ENCODE measurements around the gene UBALD1. TPM values are rescaled to one million over a fixed set of nuclear protein-coding genes. Genes with fewer than 3 reads are reported as not detected.
A peak's percentile ranks its signal among the peaks of the same experiment; 100 is the strongest.

UBALD1 gene
- total RNA-seq, 1 donor from 2014 or later, result 0.97 TPM

DNA sequence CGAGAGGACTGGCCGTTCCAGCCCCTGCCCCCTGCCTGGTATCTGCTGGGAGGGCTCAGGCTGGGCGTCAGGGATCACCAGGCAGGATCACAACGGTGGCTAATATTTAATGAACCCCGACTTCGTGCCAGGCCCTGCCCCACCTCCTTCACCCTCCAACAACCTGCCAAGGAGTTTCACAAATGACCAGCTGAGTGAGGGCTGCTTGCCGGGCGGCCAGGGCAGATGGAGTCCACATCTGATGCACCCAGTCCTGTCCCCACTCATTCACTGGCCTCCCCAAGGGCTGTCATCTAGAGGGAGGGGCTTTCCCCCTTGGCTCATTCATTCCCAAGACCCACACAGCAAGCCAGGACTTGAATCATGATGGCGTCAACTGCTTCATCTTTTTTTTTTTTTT lies 17.5 kb downstream of the UBALD1 start:
- no peak overlapping the region for H3K9ac ChIP-seq
- H3K36me3 ChIP-seq, result no peaks in the 10 kb centered on the region
- H3K4me1 ChIP-seq, result peaks cover 22% of the 10 kb centered on the region
- TF ChIP-seq EZH2phosphoT487 (IDR thresholded peaks at IDR 0.05), result no peak
- TF ChIP-seq, protein P1, sequence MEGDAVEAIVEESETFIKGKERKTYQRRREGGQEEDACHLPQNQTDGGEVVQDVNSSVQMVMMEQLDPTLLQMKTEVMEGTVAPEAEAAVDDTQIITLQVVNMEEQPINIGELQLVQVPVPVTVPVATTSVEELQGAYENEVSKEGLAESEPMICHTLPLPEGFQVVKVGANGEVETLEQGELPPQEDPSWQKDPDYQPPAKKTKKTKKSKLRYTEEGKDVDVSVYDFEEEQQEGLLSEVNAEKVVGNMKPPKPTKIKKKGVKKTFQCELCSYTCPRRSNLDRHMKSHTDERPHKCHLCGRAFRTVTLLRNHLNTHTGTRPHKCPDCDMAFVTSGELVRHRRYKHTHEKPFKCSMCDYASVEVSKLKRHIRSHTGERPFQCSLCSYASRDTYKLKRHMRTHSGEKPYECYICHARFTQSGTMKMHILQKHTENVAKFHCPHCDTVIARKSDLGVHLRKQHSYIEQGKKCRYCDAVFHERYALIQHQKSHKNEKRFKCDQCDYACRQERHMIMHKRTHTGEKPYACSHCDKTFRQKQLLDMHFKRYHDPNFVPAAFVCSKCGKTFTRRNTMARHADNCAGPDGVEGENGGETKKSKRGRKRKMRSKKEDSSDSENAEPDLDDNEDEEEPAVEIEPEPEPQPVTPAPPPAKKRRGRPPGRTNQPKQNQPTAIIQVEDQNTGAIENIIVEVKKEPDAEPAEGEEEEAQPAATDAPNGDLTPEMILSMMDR (IDR thresholded peaks at IDR 0.05), result no peak
- TF ChIP-seq EZH2 (IDR thresholded peaks at IDR 0.05), result no peak
- no peaks in the 10 kb centered on the region for H3K9me3 ChIP-seq (ENCODE audit: low read depth)
- no peak overlapping the region for H3K4me2 ChIP-seq
- Mint-ChIP-seq H3K27ac (no peak overlapping the region), H3K27me3 (ENCODE audit: insufficient read depth, low read depth) (peaks cover 17% of the 10 kb centered on the region), H3K9me3 (no peaks in the 10 kb centered on the region), H3K4me1 (peaks cover 14% of the 10 kb centered on the region), H3K4me3 (no peak overlapping the region), H3K36me3 (no peaks in the 10 kb centered on the region)
- DNase-seq (ENCODE audit: low spot score), result no peak
- H3K27me3 ChIP-seq, result no peaks in the 10 kb centered on the region
- no peak overlapping the region for H2AFZ ChIP-seq (replicated peaks)
- no peak overlapping the region for H3K27ac ChIP-seq
- peaks cover 9% of the 10 kb centered on the region for H3F3A ChIP-seq (ENCODE audit: low read depth)
- H4K20me1 ChIP-seq (ENCODE audit: low read depth), result no peaks in the 10 kb centered on the region
- no peak overlapping the region for H3K4me3 ChIP-seq
- H3K79me2 ChIP-seq (ENCODE audit: low read depth), result no peaks in the 10 kb centered on the region

DNA sequence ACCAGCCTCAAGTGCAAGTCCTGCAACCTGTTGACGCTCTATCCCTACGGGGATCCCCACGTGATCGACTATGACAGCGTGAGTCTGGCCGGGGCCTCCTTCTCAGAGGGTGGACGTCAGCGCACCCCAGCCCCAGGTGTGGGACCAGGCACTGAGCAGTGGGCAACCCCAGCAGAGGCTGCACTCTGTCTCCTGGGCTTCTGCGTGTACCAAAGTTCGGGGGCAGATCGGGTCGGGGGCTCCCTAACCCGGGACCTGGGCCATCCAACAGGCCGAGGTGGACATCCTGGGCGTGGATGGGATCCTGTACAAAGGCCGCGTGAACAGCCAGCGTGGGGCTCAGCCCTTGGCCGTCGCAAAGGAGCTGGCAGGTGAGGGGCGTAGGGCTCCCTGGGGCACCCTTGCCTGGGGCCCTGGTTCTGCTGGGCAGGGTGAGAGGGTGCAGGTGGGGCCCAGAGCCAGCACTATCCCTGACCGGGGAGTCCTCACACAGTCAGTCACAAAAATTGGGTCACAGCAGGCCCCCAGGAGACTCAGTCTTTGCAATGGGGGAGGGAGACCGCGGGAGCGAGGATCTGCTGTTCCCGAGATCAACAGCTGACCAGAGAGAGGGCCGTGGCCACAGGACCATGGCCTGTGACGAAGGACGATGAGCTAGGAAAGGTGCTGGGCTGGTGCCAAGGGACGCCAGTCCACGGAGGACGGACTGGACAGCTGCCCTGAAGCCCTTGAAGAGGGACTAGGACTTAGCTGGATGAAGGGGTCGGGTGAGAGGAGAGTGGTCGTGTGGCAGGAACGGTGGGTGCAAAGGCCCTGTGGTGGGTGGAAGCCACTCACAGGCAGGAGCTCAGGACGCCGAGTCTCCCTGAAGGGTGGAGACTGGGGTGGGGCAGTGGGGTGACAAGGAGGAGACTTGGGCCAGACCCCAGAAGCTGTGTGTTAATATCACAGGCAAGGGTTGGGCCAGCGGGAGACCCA lies 20.0 kb downstream of the UBALD1 start:
- TF ChIP-seq, protein P1 (IDR thresholded peaks at IDR 0.05), result no peak
- TF ChIP-seq EZH2 (IDR thresholded peaks at IDR 0.05) (no peak), EZH2phosphoT487 (IDR thresholded peaks at IDR 0.05) (no peak)
- H3K4me3 ChIP-seq, result no peak overlapping the region
- no peaks in the 10 kb centered on the region for H3K9me3 ChIP-seq (ENCODE audit: low read depth)
- Mint-ChIP-seq H3K4me3 (no peak overlapping the region), H3K9me3 (no peaks in the 10 kb centered on the region), H3K27ac (peak overlapping the region; percentile 24), H3K36me3 (no peaks in the 10 kb centered on the region), H3K4me1 (peaks cover 7% of the 10 kb centered on the region), H3K27me3 (ENCODE audit: insufficient read depth, low read depth) (peaks cover 14% of the 10 kb centered on the region)
- no peak overlapping the region for H3K9ac ChIP-seq
- H3K4me1 ChIP-seq, result peaks cover 9% of the 10 kb centered on the region
- no peaks in the 10 kb centered on the region for H3F3A ChIP-seq (ENCODE audit: low read depth)
- H2AFZ ChIP-seq (replicated peaks), result no peak overlapping the region
- no peaks in the 10 kb centered on the region for H4K20me1 ChIP-seq (ENCODE audit: low read depth)
- H3K79me2 ChIP-seq (ENCODE audit: low read depth), result no peaks in the 10 kb centered on the region
- no peak overlapping the region for H3K4me2 ChIP-seq
- no peak overlapping the region for H3K27ac ChIP-seq
- H3K27me3 ChIP-seq, result no peaks in the 10 kb centered on the region
- no peaks in the 10 kb centered on the region for H3K36me3 ChIP-seq
- no peak for DNase-seq (ENCODE audit: low spot score)

DNA sequence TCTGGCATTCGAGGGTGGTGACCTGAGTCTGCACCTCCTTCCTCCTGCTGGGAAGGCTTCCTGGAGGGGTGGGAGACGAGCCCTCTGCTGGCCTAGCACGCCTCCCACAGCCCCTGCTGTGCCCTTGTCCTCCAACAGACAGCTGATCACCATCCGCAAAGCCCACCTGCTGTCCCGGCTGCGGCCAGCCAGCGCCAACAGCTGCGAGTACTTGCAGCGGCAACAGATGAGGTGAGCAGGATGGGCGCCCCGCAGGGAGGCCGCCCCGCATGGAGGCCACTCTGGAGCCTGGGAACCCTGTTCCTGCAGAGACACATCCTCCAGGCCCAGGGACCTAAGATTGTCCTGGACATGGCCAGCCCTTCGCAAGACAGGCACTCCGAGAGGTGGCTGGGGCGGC lies 21.6 kb downstream of the UBALD1 start:
- Histone ChIP-seq H3F3A (ENCODE audit: low read depth) (no peaks in the 10 kb centered on the region), H2AFZ (replicated peaks) (no peak overlapping the region), H3K9me3 (ENCODE audit: low read depth) (no peaks in the 10 kb centered on the region), H3K9ac (no peak overlapping the region), H3K36me3 (no peaks in the 10 kb centered on the region), H3K27me3 (no peaks in the 10 kb centered on the region), H3K4me2 (peak overlapping the region; percentile 15), H3K4me3 (no peak overlapping the region), H3K79me2 (ENCODE audit: low read depth) (no peaks in the 10 kb centered on the region), H3K4me1 (peaks cover 9% of the 10 kb centered on the region), H4K20me1 (ENCODE audit: low read depth) (no peaks in the 10 kb centered on the region), H3K27ac (no peak overlapping the region)
- DNase-seq (ENCODE audit: low spot score), result peak; percentile 63
- no peak for TF ChIP-seq EZH2phosphoT487 (IDR thresholded peaks at IDR 0.05)
- TF ChIP-seq EZH2 (IDR thresholded peaks at IDR 0.05), result no peak
- TF ChIP-seq, protein P1 (IDR thresholded peaks at IDR 0.05), result no peak
- Mint-ChIP-seq H3K27ac (no peak overlapping the region), H3K4me3 (no peak overlapping the region), H3K9me3 (peaks cover 1% of the 10 kb centered on the region), H3K4me1 (peaks cover 4% of the 10 kb centered on the region), H3K27me3 (ENCODE audit: insufficient read depth, low read depth) (peaks cover 7% of the 10 kb centered on the region), H3K36me3 (peaks cover 1% of the 10 kb centered on the region)
